ENCODE data around the gene ATP2B1. TPM values are rescaled to one million over a fixed set of nuclear protein-coding genes. Genes with fewer than 3 reads are reported as not detected.

Gene ATP2B1
- total RNA-seq, 4 donors from 2014 or later = 38.6 to 96.4 (median 54.1) TPM

- TF ChIP-seq CTCF (IDR thresholded peaks at IDR 0.05; ENCODE audit: low read depth) = no peak
Measured at GRCh38 chr12:89748791-89749190, 40.2 kb upstream of the ATP2B1 start.

- TF ChIP-seq CTCF (IDR thresholded peaks at IDR 0.05; ENCODE audit: low read depth) = no peak
Measured at GRCh38 chr12:89745286-89745685, 36.6 kb upstream of the ATP2B1 start.

GRCh38 chr12:89742337-89743022 is 33.8 kb upstream of the ATP2B1 start:
- no peak for TF ChIP-seq CTCF (IDR thresholded peaks at IDR 0.05; ENCODE audit: low read depth)

GRCh38 chr12:89740943-89741342 is 32.3 kb upstream of the ATP2B1 start:
- TF ChIP-seq CTCF (IDR thresholded peaks at IDR 0.05; ENCODE audit: low read depth) = no peak

- no peak for TF ChIP-seq CTCF (IDR thresholded peaks at IDR 0.05; ENCODE audit: low read depth)
Measured at GRCh38 chr12:89736995-89737394, 28.4 kb upstream of the ATP2B1 start.

- TF ChIP-seq CTCF (IDR thresholded peaks at IDR 0.05; ENCODE audit: low read depth) = no peak
Measured at GRCh38 chr12:89733579-89734201, 25.1 kb upstream of the ATP2B1 start.

- no peak for TF ChIP-seq CTCF (IDR thresholded peaks at IDR 0.05; ENCODE audit: low read depth)
Measured at GRCh38 chr12:89732522-89732921, 23.9 kb upstream of the ATP2B1 start.

All from subcutaneous adipose tissue (tissue), 4 donors.